HepG2 (cell line): Measurements from ENCODE around the gene WNT3.

Source experiments
- BCLAF1 ChIP-seq: fragments of 450-650 bp; IDR thresholded peaks from 2 replicates; pipeline ENCODE4 v1.6.1; 2017; ENCODE audit warnings: mild to moderate bottlenecking
- CTCF ChIP-seq: sonication (generic); formaldehyde crosslinking; IDR thresholded peaks from 2 replicates; pipeline ENCODE4 v1.5.0; 2020; ENCODE audit warnings: mild to moderate bottlenecking, missing genetic modification reagents, moderate library complexity
- ESRRA ChIP-seq: sonication (generic); formaldehyde crosslinking; IDR thresholded peaks from 2 replicates; pipeline ENCODE4 v1.5.1; 2020; ENCODE audit warnings: mild to moderate bottlenecking, low read depth, missing genetic modification reagents
- EZH2 ChIP-seq: conservative IDR thresholded peaks from 2 replicates; pipeline ENCODE4 v1.6.1; 2012; ENCODE audit warnings: mild to moderate bottlenecking, low read depth, low read length, moderate library complexity
- HMG20B ChIP-seq: conservative IDR thresholded peaks from 2 replicates; pipeline ENCODE4 v1.6.1; 2016; ENCODE audit warnings: missing genetic modification reagents, missing compliant biosample characterization
- KDM1A ChIP-seq: IDR thresholded peaks from 2 replicates; pipeline ENCODE4 v1.6.1; 2016; ENCODE audit warnings: missing compliant biosample characterization
- MAZ ChIP-seq, 2 experiments: sonication (generic) in 1 of 2; formaldehyde crosslinking in 1 of 2; IDR thresholded peaks; 2 replicates each; pipeline versions ENCODE4 v1.5.0 to v1.6.1; 2012 to 2020; ENCODE audit warnings: low read depth in 2 of 2, mild to moderate bottlenecking in 2 of 2, borderline replicate concordance in 1 of 2, improper control_type of control experiment in 1 of 2, low read length in 1 of 2, missing genetic modification reagents in 1 of 2, moderate library complexity in 1 of 2
- NFIC ChIP-seq: IDR thresholded peaks from 2 replicates; pipeline ENCODE4 v1.6.1; 2012; ENCODE audit warnings: mild to moderate bottlenecking, low read length, inconsistent platforms
- POLR2A ChIP-seq, 2 experiments: IDR thresholded peaks; 2 replicates each; pipeline ENCODE4 v1.6.1; 2011; ENCODE audit warnings: low read depth in 2 of 2, low read length in 2 of 2, mild to moderate bottlenecking in 1 of 2, moderate library complexity in 1 of 2; ENCODE audit not compliant: insufficient read depth in 1 of 2
- POLR2AphosphoS5 ChIP-seq: IDR thresholded peaks from 2 replicates; pipeline ENCODE4 v1.6.1; 2012; ENCODE audit warnings: low read depth, low read length
- RAD21 ChIP-seq: fragments of 450-650 bp; formaldehyde crosslinking; IDR thresholded peaks from 2 replicates; pipeline ENCODE4 v1.5.0; 2020; ENCODE audit warnings: mild to moderate bottlenecking
- SP1 ChIP-seq, 2 experiments: fragments of 450-650 bp in 1 of 2; sonication (generic) in 1 of 2; formaldehyde crosslinking in 1 of 2; IDR thresholded peaks; 2 replicates each; pipeline versions ENCODE4 v1.4.0 to v1.6.1; 2016 to 2020; ENCODE audit warnings: missing genetic modification reagents in 1 of 2
- TAF1 ChIP-seq: sonication (generic); formaldehyde crosslinking; IDR thresholded peaks from 2 replicates; pipeline ENCODE4 v1.4.0; 2020; ENCODE audit warnings: missing genetic modification reagents
- TF ChIP-seq, protein P1 (sequence below): sonication (generic); formaldehyde crosslinking; IDR thresholded peaks from 2 replicates; pipeline ENCODE4 v1.4.0; 2020; ENCODE audit warnings: low read depth, mild to moderate bottlenecking, missing genetic modification reagents

- no peak for TF ChIP-seq SP1 (IDR thresholded peaks at IDR 0.05)
- no peak for TF ChIP-seq SP1 (CRISPR knock-in tag; IDR thresholded peaks at IDR 0.05)
- TF ChIP-seq BCLAF1: no peak
- TF ChIP-seq KDM1A (CRISPR knock-in tag): no peak
- no peak for TF ChIP-seq HMG20B (CRISPR knock-in tag)
- TF ChIP-seq POLR2AphosphoS5: no peak
- TF ChIP-seq, protein P1, sequence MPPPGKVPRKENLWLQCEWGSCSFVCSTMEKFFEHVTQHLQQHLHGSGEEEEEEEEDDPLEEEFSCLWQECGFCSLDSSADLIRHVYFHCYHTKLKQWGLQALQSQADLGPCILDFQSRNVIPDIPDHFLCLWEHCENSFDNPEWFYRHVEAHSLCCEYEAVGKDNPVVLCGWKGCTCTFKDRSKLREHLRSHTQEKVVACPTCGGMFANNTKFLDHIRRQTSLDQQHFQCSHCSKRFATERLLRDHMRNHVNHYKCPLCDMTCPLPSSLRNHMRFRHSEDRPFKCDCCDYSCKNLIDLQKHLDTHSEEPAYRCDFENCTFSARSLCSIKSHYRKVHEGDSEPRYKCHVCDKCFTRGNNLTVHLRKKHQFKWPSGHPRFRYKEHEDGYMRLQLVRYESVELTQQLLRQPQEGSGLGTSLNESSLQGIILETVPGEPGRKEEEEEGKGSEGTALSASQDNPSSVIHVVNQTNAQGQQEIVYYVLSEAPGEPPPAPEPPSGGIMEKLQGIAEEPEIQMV: no peak
- no peak for TF ChIP-seq EZH2
- TF ChIP-seq ESRRA (CRISPR knock-in tag): no peak
- TF ChIP-seq POLR2A (IDR thresholded peaks at IDR 0.05; ENCODE audit: insufficient read depth in 1 of 2, low read depth in 2 of 2, low read length in 2 of 2): no peak
- no peak for TF ChIP-seq TAF1 (CRISPR knock-in tag)
- TF ChIP-seq NFIC: no peak
- TF ChIP-seq MAZ (IDR thresholded peaks at IDR 0.05; ENCODE audit: borderline replicate concordance, low read depth, low read length): no peak
- TF ChIP-seq MAZ (CRISPR knock-in tag; IDR thresholded peaks at IDR 0.05; ENCODE audit: low read depth): no peak
- TF ChIP-seq CTCF: no peak
- no peak for TF ChIP-seq RAD21
Measured at GRCh38 chr17:46727572-46728348, 90.7 kb downstream of the WNT3 start.
